HG03064 (cell line): ENCODE results near the gene TXNRD2.

Experiments used
- ATAC-seq: cut with Tn5 transposase; IDR thresholded peaks from one replicate; pipeline ENCODE4 v1.9.1; 2021; ENCODE audit warnings: low read depth; ENCODE audit not compliant: unreplicated experiment

The TXNRD2 gene

GRCh38 chr22:19981171-19981960, 39.7 kb upstream of the TXNRD2 start:
- ATAC-seq: no peak

GRCh38 chr22:19980766-19981165, 39.1 kb upstream of the TXNRD2 start:
- ATAC-seq: no peak

- ATAC-seq: no peak
These were observed 38.3 kb upstream of the TXNRD2 start for GRCh38 chr22:19979712-19980493.

GRCh38 chr22:19978748-19979147, 37.1 kb upstream of the TXNRD2 start:
- ATAC-seq: no peak

GRCh38 chr22:19977296-19978243, 36.0 kb upstream of the TXNRD2 start:
- ATAC-seq: no peak

- no peak for ATAC-seq
These were observed 35.1 kb upstream of the TXNRD2 start for GRCh38 chr22:19976671-19977070.

- no peak for ATAC-seq
These were observed 34.1 kb upstream of the TXNRD2 start for GRCh38 chr22:19975707-19976035.

GRCh38 chr22:19974935-19975706, 33.5 kb upstream of the TXNRD2 start:
- ATAC-seq: no peak

GRCh38 chr22:19974268-19974861, 32.7 kb upstream of the TXNRD2 start:
- ATAC-seq: no peak

- no peak for ATAC-seq
These were observed 32.1 kb upstream of the TXNRD2 start for GRCh38 chr22:19973551-19974267.

GRCh38 chr22:19972652-19973550, 31.3 kb upstream of the TXNRD2 start:
- ATAC-seq: no peak

- no peak for ATAC-seq
These were observed 30.6 kb upstream of the TXNRD2 start for GRCh38 chr22:19972251-19972650.

- ATAC-seq: no peak
These were observed 29.9 kb upstream of the TXNRD2 start for GRCh38 chr22:19971276-19972124.

- ATAC-seq: no peak
These were observed 29.1 kb upstream of the TXNRD2 start for GRCh38 chr22:19970479-19971275.

GRCh38 chr22:19970031-19970478, 28.4 kb upstream of the TXNRD2 start:
- no peak for ATAC-seq

GRCh38 chr22:19969141-19969928, 27.7 kb upstream of the TXNRD2 start:
- ATAC-seq: no peak
